COR-L47 (cell line): Measurements from ENCODE around the gene C19orf73.
A peak's percentile ranks its signal among the peaks of the same experiment; 100 is the strongest.
"Not testable (repeated sequence)": the region's sequence is repeated elsewhere in the genome, so short reads cannot be mapped to it uniquely, and the experiment has no call there.

Experiments
- DNase-seq: peaks from one replicate; lab custom pipeline; 2025; lab: John Stamatoyannopoulos, UW

The C19orf73 gene

DNA sequence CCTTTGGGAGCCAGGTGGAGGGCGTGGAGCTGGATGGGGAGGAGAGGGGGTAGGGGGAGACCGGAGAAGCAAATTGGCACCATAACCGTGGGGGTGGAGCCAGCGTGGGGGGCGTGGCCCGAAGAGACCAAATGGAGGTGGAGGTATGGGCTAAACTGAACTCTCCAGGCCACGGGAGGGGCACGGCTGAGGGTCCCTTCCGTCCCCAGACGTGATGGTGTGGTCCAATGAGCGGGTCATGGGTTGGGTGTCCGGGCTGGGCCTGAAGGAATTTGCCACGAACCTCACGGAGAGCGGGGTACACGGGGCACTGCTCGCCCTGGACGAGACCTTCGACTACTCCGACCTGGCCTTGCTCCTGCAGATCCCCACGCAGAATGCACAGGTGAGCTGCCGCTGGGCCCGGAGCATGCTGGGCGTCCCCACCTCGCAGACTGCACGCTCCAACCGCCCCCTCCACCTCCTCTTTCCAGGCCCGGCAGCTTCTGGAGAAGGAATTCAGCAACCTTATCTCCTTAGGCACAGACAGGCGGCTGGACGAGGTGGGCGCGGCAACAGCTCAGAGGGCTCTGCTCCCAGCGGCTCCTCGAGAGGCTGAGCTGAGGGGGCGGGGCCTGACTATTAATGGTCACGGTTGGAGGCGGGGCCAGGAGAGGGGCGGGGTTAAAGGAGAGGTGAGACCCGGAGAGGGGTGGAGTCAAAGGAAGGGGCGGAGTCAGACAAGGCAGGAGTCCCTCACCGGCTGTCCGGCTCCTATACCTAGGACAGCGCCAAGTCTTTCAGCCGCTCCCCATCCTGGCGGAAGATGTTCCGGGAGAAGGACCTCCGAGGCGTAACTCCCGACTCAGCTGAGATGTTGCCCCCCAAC is 30.1 kb upstream of the C19orf73 start:
- peak; percentile 72 for DNase-seq

DNA sequence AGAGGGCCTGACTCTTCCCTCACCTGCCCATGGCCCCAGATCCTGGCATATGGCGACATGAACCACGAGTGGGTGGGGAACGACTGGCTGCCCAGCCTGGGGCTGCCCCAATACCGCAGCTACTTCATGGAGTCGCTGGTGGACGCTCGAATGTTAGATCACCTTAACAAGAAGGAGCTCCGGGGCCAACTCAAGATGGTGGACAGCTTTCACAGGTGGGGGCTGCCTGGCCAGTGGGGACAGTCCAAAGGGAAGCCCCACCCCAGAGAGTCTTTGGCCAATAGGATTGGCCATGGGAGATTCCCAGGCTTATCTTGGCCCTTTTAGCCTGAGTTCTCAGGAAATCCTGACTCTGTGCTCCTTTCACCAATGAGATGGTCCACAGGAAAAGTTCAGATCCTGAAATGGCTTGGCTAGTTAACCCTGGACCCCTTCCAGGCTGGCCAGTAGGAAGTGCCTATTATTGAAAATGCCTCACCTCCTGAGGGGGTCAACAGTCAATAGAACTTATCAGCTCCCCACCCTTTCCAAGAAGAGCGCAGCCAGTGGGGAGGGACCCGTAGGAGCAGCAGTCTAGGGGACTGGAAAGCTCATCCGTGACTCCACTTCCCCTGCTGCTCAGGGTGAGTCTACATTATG is 29.2 kb upstream of the C19orf73 start:
- DNase-seq = no peak

DNA sequence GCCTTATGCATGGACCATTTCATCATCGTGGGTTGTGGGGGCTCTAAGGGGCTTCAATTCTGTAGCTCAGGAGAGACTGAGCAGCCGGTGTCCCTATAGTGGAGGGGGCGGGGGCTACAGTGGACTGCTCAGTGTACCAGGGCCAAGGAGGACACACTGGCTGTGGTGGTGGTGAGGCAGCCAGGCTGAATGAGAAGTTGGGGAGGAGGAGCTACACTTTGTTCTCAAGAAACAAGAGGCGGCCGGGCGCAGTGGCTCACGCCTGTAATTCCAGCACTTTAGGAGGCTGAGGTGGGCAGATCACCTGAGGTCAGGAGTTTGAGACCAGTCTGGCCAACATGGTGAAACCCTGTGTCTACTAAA is 27.4 kb upstream of the C19orf73 start:
- not testable (repeated sequence) for DNase-seq

DNA sequence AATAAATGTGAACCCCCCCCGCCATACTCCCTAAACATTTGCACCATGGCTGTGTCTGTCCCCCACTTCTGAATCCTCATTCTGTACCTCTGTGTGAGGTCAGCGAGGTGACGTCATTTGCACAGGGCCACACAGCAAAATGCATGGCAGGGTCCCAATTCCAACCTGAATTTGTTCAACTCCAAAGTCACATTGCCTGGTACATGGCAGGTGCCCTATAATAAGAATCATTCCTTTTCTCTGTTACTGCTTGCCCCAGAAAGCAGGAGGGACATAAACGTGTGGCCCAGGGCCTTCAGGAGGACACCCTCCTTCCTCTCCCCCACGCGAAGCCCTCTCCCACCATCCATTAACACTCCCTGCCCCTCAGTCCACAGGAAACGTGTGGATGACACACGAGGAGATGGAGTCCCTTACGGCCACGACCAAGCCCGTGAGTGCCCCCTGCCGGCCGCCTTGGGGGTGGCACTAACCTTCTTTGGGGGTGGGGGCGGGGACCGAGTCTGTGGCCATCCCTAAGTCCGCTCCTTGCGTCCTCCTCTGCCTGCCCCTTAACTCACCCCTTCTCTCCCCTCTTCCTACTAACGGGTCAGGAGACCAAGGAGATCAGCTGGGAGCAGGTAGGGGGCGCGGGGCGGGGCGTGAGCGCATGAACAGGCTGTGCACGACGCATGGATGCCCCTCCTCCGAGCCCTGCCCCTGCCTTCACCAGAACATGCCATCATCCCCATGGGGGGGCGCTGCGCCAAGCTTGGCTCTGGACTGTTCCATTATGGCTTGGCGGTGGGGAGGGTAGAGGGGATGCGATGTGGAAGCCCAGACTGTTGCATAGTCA is 26.8 kb upstream of the C19orf73 start:
- no peak for DNase-seq

DNA sequence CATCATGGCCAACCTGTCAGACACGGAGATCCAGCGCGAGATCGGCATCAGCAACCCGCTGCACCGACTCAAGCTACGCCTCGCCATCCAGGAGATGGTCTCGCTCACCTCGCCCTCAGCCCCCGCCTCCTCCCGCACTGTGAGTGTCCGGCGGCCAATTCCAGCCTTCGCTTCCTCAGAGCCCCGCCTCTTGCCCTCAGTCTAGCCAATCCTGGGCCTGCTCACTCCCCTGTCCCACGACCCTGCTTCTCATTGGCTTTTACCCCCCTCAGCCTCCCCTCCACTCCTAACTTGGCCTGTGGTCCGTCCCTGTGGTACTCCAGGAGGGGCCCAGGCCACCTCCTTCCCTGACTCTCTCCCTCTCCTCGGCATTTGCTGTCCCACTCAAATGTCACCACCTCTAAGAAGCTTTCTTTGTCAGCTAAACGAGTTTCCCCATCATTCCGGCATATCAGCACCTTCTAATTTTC is 24.0 kb upstream of the C19orf73 start:
- DNase-seq = peak; percentile 21

DNA sequence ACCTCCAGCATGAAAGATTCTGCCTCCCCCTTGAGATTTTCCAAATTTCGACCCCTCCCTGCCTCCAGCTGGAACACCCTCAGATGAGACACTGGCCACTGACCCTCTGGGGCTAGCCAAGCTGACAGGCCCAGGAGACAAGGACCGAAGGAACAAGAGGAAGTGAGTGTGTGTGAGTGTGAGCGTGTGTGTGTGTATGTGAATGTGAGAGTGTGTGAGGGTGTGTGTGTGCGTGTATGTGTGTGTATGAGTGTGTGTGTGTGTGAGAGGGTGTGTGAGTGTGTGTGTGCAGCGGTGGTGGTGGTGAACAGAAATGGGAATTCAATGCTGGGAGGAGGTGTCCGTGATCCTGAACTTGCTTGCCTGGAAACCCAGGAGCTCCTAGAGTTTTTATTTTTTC is 22.4 kb upstream of the C19orf73 start:
- DNase-seq = no peak

DNA sequence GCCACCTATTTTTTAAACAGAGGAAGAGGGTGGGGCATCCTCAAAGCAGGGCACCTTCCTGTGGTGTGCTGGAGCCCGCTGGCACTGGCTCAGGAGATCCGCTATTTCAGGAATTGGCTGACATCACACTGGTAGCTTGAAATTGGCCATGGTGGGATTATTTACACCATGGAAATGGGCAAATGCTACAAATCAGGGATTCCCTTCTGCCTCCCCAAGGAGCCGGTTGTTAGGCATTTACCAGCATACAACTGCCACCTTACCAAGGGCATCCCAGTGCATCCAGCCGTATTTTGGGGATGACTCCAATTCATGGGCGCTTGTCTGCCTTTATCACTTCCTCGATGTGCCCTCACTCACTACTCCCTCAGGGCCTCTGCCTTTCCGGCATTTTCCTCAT is 22.0 kb upstream of the C19orf73 start:
- no peak for DNase-seq

DNA sequence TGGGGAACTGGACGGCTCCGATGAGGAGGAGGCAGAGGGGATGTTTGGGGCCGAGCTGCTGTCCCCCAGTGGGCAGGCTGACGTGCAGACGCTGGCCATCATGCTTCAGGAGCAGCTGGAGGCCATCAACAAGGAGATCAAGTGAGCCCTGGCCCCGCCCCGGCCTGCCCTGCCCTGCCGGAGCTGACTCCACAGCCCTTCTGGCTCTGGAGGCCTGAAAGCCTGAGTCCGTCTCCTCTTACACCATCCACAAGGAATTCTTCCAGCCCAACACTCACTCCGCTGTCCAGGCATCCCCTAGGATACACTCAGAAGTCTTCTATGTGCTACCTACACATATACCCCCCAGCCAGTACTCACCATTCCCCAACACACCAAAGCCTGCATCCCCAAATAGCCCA is 17.8 kb upstream of the C19orf73 start:
- DNase-seq = no peak

DNA sequence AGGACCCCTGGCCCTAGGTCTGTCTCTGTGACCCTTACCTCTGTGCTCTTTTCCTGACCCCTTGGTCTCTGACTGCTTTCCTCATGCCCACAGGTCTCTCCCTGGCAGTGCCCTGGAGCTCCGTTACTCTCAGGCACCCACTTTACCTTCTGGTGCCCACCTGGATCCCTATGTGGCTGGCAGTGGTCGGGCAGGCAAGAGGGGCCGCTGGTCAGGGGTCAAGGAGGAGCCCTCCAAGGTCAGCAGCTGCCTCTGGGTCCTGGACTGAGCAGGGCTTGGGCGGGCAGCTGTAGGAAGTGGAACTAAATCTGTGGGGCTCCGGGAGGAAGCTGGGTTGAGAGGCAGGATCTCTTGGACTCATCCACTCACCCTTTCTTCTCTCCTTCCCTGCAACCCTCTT is 16.7 kb upstream of the C19orf73 start:
- DNase-seq = no peak

DNA sequence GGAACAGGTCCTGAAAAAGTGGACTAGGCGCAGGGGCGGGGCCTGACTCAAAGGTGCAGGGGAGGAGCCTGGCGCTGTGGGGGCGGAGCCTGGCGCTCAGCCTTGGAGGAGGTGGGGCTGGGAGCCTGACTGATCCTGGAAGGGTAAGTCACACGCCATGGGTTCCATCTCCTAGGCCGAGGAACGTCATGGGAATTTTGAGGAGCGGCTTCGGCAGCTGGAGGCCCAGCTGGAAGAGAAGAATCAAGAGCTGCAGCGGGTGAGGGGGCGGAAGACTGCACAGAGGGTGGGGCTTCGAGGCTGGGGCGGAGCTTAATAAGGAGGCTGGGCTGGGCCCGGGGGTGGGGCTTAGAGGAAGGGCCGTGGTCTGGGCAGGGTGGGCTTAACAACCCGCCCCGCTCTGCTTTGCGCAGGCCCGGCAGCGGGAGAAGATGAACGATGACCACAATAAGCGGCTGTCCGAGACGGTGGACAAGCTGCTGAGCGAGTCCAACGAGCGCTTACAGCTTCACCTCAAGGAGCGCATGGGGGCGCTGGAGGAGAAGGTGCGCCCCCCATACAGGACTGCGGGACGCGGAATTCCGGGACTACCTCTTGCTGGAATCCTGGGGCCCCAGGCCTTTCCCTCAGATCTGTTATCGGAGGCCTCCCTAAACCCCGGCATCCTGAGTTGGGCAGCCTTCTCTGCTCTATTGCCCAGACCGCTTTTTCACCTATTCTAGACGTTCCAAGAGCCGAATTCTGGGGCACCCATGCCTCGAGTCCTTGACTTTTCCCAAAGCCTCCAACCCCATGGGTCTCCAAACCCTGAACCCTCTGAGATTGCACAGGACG is 14.9 kb upstream of the C19orf73 start:
- no peak for DNase-seq

DNA sequence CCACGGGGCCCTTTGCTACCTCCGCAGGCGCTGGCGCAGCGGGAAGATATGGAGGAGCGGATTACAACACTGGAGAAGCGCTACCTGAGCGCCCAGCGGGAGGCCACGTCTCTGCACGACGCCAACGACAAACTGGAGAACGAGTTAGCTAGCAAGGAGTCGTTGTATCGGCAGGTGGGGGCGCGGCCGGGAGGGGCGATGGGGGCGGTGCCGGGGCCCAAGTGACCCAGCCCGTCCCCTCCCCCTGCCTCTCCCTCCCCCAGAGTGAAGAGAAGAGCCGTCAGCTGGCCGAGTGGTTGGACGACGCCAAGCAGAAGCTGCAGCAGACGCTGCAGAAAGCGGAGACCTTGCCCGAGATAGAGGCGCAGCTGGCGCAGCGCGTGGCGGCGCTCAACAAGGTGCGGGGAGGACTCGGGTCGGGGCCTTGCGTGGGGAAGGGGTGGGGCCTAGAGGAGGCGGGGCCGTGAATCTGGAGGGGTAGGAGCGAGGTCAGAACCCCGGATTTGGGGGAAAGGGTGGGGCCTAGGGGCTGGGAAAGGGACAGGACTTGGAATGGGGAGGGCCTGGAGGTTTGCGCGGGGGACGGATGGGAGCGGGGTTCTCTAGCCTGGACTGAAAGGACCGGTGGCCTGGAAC is 14.1 kb upstream of the C19orf73 start:
- no peak for DNase-seq

DNA sequence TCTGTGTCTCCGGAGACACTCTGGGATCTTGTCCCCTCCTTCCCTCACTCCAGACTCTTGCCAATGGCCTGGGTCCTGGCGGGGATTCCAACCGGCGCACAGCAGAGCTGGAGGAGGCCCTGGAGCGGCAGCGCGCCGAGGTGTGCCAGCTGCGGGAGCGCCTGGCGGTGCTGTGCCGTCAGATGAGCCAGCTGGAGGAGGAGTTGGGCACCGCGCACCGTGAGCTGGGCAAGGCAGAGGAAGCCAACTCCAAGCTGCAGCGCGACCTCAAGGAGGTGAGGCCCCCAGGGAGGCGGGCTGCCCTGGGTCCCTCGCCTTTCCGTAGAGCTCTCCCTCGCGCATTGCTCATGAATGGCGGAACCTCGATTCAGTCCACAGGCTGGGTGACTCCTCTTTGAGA is 11.4 kb upstream of the C19orf73 start:
- DNase-seq = no peak

DNA sequence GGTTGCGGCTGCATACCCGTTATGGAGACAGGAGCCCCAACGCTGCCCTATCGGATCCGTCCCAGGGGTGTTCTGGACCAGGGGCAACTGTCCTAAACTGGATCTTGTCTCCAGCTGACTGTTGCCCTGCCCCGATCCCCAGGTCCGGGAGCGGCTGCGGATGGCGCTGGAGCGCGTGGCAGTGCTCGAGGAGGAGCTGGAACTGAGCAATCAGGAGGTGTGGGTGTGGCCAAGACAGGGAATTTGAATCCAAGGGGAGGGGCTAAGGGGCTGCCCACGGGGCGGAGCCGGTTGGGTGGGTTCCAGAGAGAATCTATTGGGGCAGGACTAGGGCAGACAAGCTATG is 10.3 kb upstream of the C19orf73 start:
- no peak for DNase-seq

DNA sequence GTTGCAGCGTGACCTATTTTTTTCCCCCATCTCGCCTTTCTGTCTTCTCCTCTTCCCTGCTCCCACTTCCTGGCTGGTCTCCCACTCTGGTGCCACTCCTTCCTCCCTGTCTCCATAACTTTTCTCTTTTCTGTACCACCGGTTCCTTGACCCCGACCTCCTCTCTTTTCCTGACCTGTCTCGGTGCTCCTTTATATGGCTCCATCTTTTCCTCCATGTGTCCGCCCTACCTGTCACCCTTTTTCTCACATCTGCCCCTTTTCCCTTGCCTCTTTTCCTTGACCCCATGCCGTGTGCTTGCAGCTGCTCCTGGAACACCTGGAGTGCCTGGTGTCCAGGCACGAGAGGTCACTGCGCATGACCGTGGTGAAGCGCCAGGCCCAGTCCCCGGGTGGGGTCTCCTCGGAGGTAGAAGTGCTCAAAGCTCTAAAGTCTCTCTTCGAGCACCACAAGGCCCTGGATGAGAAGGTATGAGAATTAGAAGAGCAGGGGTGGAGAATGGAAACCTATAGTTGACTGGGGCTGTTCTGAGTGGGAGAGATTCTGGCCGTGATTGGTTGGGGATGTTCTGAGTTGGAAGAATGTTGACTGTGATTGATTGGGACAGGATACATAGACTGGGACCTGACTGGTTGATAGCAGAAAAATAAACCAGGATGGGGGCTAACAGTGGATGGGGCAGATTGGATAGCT is 9.7 kb upstream of the C19orf73 start:
- DNase-seq = no peak

DNA sequence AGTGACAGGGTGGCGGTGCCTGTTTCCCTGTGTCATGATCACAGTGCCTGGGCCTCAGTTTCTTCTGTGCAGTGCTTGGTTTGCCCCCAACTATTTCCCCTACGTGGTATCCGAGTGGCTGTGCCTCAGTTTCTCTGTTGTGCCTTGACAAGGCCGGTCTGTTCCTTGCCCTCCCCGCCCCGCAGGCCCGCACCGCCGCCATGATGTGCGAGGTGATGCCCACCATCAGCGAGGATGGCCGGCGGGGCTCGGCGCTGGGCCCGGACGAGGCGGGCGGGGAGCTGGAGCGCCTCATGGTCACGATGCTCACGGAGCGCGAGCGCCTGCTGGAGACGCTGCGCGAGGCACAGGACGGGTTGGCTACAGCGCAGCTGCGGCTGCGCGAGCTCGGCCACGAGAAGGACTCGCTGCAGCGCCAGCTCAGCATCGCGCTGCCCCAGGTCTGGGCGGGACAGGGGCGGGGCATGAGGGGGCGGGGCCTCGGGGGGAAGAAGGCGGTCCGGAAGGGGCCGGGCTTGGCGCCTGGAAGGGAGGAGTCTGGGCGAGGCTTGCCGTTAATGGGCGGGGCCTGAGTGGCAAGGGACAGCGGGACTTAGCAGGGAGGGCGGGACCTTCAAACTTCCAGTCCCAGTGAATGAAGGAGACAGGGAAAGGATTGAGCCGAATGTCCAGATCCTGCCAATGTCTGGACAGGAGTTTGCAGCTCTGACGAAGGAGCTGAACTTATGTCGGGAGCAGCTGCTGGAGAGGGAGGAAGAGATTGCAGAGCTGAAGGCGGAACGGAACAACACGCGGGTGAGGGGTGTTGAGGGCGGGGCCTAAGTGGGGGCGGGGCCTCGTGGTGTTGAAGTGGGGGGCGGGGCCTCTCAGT is 9.0 kb upstream of the C19orf73 start:
- peak; percentile 73 for DNase-seq

DNA sequence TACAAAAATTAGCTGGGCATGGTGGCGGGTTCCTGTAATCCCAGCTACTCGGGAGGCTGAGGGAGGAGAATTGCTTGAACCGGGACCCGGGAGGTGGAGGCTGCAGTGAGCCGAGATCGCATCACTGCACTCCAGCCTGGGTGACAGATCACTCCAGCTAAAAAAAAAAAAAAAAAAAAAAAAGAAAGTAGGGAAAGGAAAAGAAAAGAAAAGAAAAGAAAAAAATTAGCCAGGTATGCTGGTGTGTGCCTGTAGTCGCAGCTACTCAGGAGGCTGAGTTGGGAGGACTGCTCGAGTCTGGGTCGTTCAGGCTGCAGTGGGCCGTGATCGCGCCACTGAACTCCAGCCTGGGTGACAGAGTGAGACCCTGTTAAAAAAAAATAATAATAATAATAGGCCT is 8.3 kb upstream of the C19orf73 start:
- not testable (repeated sequence) for DNase-seq

DNA sequence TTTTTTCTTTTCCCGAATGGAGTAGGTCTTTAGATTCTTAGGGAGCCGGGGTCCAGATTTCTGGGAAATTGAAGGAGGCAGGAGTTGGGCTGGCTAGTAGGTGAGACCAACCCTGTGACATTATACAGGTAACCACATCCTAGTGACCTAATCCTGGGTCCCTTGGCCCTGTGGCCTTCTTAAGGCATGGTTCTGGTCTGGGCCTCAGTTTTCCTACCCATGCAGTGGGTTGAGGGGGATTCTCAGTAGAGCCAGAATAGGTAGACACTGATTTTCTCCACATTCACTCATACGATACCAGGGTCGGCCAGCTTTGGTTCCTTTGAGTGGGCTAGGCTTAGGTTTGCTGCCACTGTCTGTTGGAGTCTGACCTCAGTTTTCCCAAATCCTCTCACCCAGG is 7.6 kb upstream of the C19orf73 start:
- DNase-seq = no peak

DNA sequence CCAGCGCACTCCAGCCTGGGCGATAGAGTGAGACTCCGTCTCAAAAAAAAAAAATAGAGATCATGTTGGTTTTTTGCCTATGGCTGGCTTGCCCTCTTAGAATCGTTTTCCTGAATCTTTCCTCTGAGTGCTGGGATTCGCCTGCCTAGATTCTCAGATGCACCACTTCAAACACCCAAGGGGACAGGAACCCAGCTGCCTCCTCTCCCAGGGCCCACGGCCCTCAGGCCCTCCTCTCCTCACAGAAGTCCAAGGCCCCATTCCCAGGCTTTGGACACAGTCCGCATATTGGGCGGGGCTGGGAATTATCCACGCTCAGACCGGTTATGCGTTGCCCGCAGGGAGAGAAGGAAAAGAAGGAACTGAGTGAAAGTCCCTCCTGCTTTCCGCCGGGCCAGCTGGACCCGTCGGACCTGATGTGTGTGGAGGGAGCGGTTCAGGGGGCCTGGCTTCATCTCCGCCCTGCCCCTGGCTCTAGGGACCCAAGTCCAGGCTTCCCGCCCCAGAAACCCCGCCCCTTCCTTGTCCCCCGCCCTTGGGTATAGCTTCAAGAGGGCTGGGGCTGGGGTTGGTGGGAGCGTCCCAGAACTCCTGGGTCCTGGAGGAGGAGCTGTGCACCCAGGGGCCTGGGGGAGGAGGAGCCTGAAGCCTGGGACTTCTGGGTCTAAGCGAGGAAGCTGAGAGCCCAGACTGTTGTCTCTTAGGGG is 6.2 kb upstream of the C19orf73 start:
- no peak for DNase-seq

DNA sequence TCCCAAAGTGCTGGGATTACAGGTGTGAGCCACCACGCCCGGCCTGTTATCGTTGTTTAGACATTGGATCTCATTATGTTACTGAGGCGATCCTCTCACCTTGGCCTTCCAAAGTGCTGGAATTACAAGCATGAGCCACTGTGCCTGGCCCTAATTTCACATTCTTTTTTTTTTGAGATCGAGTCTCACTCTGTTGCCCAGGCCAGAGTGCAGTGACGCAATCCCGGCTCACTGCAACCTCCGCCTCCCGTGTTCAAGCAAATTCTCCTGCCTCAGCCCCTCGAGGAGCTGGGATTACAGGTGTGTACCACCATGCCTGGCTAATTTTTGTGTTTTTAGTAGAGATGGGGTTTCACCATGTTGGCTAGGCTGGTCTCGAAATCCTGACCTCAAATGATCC is 4.3 kb upstream of the C19orf73 start:
- DNase-seq = not testable (repeated sequence)
